Liver (tissue), 3 donors: ENCODE data around the gene TPGS1.

Source experiments
- EGR1 ChIP-seq, 2 donors: IDR thresholded peaks; 2 replicates each; pipeline ENCODE4 v1.6.1; 2016 to 2018; ENCODE audit warnings: antibody characterized with exemption in 2 of 2, low read depth in 2 of 2
- GABPA ChIP-seq, 2 donors: IDR thresholded peaks in 1 of 2; conservative IDR thresholded peaks in 1 of 2; 2 replicates each; pipeline ENCODE4 v1.6.1; 2016; ENCODE audit warnings: antibody characterized with exemption in 2 of 2, mild to moderate bottlenecking in 1 of 2, moderate library complexity in 1 of 2
- JUND ChIP-seq, 2 donors: IDR thresholded peaks; 2 replicates each; pipeline ENCODE4 v1.6.1; 2016; ENCODE audit warnings: antibody characterized with exemption in 2 of 2
- TF ChIP-seq, protein P1 (sequence below): fragments of 150-350 bp; IDR thresholded peaks from 2 replicates; pipeline ENCODE4 v1.5.1; 2017; ENCODE audit warnings: improper control_type of control experiment, low read depth, low read length; ENCODE audit not compliant: missing input control
- TF ChIP-seq, protein P2 (sequence below): IDR thresholded peaks from 2 replicates; pipeline ENCODE4 v1.6.1; 2016; ENCODE audit warnings: antibody characterized with exemption
- TF ChIP-seq, protein P3 (sequence below): IDR thresholded peaks from 2 replicates; pipeline ENCODE4 v1.6.1; 2016; ENCODE audit warnings: antibody characterized with exemption
- TF ChIP-seq, protein P4 (sequence below): IDR thresholded peaks from 2 replicates; pipeline ENCODE4 v1.6.1; 2016; ENCODE audit warnings: antibody characterized with exemption
- donor health status: healthy.
- donor health status: healthy.

DNA sequence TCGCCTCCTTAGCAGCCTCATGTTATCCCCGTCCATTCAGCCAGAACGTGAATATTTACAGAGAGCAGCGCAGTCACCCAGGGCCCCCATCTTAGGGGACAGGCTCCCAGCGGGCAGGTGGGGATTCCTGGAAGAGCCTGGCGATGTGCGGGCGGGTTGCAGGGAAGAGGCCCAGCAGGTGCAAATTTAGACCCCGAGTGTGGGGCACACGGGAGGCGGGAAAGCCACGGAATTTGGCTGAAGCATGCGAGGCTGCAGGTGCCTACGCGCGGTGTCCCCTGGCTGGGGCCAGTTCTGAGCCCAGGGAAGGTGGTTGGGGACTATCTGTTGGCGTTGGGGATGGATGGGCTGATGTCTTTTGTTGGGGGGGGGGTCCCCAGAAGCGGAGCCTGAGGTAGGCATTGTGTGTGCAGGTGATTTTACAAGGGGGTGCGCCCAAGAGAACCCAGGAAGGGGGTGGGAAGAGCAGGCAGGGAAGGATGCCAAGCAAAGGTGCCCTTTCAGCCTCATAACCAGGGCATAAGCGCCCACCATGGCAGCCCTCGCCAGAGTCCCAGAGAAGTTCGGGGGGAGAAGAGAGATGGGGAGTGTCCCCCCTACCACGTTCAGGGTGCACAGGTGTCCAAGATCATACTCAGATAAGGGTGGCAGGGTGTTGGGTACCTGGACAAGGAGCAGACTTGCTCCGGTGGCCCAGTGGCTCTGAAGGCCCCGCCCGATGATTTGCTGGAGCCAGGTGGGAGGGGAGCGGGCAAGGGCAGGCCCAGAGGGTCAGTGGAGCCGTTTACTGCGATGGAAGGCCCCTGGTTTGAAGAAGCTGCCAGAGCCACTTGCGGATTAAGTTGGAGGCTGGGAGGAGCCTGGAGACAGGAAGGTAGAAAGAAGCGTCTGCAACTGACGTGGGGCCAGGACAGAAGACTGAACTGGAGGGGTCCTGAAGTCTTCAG is 1.2 kb downstream of the TPGS1 start:
- TF ChIP-seq, protein P1, sequence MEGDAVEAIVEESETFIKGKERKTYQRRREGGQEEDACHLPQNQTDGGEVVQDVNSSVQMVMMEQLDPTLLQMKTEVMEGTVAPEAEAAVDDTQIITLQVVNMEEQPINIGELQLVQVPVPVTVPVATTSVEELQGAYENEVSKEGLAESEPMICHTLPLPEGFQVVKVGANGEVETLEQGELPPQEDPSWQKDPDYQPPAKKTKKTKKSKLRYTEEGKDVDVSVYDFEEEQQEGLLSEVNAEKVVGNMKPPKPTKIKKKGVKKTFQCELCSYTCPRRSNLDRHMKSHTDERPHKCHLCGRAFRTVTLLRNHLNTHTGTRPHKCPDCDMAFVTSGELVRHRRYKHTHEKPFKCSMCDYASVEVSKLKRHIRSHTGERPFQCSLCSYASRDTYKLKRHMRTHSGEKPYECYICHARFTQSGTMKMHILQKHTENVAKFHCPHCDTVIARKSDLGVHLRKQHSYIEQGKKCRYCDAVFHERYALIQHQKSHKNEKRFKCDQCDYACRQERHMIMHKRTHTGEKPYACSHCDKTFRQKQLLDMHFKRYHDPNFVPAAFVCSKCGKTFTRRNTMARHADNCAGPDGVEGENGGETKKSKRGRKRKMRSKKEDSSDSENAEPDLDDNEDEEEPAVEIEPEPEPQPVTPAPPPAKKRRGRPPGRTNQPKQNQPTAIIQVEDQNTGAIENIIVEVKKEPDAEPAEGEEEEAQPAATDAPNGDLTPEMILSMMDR = no peak
- TF ChIP-seq JUND (IDR thresholded peaks at IDR 0.05) (no peak), EGR1 (IDR thresholded peaks at IDR 0.05; ENCODE audit: low read depth in 2 of 2) (no peak), GABPA (IDR thresholded peaks at IDR 0.05 in 1 of 2, conservative IDR thresholded peaks at IDR 0.05 in 1 of 2) (no peak)
- TF ChIP-seq, protein P2, sequence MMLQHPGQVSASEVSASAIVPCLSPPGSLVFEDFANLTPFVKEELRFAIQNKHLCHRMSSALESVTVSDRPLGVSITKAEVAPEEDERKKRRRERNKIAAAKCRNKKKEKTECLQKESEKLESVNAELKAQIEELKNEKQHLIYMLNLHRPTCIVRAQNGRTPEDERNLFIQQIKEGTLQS = no peak
- TF ChIP-seq, protein P3, sequence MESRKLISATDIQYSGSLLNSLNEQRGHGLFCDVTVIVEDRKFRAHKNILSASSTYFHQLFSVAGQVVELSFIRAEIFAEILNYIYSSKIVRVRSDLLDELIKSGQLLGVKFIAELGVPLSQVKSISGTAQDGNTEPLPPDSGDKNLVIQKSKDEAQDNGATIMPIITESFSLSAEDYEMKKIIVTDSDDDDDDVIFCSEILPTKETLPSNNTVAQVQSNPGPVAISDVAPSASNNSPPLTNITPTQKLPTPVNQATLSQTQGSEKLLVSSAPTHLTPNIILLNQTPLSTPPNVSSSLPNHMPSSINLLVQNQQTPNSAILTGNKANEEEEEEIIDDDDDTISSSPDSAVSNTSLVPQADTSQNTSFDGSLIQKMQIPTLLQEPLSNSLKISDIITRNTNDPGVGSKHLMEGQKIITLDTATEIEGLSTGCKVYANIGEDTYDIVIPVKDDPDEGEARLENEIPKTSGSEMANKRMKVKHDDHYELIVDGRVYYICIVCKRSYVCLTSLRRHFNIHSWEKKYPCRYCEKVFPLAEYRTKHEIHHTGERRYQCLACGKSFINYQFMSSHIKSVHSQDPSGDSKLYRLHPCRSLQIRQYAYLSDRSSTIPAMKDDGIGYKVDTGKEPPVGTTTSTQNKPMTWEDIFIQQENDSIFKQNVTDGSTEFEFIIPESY = no peak
- TF ChIP-seq, protein P4, sequence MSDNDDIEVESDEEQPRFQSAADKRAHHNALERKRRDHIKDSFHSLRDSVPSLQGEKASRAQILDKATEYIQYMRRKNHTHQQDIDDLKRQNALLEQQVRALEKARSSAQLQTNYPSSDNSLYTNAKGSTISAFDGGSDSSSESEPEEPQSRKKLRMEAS = no peak
